ENCODE results near the gene UQCRFS1. TPM values are rescaled to one million over a fixed set of nuclear protein-coding genes. Genes with fewer than 3 reads are reported as not detected.

UQCRFS1 gene
- polyA plus RNA-seq, 4 donors, result 36.6 to 89.2 (median 80.4) TPM

DNA sequence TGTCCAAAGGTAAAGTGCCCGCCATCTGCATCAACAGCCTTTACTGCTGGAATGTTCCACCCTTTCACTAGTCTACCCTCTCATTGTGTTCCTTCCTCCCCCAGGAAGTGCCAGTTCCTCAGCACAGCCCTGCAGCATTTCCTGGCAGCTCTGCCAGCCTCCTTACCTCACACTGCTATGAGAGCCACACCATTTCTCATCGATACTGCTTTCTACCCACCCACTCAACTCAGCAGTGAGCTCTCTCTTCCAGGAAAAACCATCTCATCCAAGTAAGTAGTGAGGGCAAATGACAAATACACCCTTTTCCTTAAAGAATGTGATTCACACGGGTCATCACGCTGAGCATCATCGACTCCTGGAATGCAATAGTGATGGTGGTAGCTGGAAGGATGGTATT lies 19.8 kb downstream of the UQCRFS1 start:
- Histone ChIP-seq H3K4me1 (ENCODE audit: control insufficient read depth in 3 of 3, insufficient read depth in 2 of 3, low read depth in 1 of 3, low read length in 2 of 3) (no peaks in the 10 kb centered on the region), H3K27ac (ENCODE audit: low read depth in 1 of 3, low read length in 2 of 3) (no peak overlapping the region), H3K4me3 (ENCODE audit: low read depth in 1 of 3, low read length in 3 of 3) (no peak overlapping the region), H3K9me3 (ENCODE audit: control insufficient read depth in 2 of 2, insufficient read depth in 1 of 2, low read depth in 1 of 2, low read length in 1 of 2) (no peaks in the 10 kb centered on the region), H3K36me3 (ENCODE audit: control insufficient read depth in 3 of 3, insufficient read depth in 2 of 3, low read depth in 1 of 3, low read length in 3 of 3) (no peaks in the 10 kb centered on the region), H3K27me3 (ENCODE audit: control insufficient read depth in 3 of 3, insufficient read depth in 3 of 3, low read length in 3 of 3) (no peaks in the 10 kb centered on the region)
- 69 to 84% (median 80%) methylated on average over 5 of the region's 5 CpGs for WGBS, 3 donors
- FAIRE-seq (no peak), DNase-seq (no peak)

- FAIRE-seq (no peak), DNase-seq (no peak)
- Histone ChIP-seq H3K9me3 (ENCODE audit: control insufficient read depth in 2 of 2, insufficient read depth in 1 of 2, low read depth in 1 of 2, low read length in 1 of 2) (no peaks in the 10 kb centered on the region), H3K4me3 (ENCODE audit: low read depth in 1 of 3, low read length in 3 of 3) (no peak overlapping the region), H3K36me3 (ENCODE audit: control insufficient read depth in 3 of 3, insufficient read depth in 2 of 3, low read depth in 1 of 3, low read length in 3 of 3) (no peaks in the 10 kb centered on the region), H3K27ac (ENCODE audit: low read depth in 1 of 3, low read length in 2 of 3) (no peak overlapping the region), H3K4me1 (ENCODE audit: control insufficient read depth in 3 of 3, insufficient read depth in 2 of 3, low read depth in 1 of 3, low read length in 2 of 3) (no peaks in the 10 kb centered on the region), H3K27me3 (ENCODE audit: control insufficient read depth in 3 of 3, insufficient read depth in 3 of 3, low read length in 3 of 3) (no peaks in the 10 kb centered on the region)
- WGBS, 3 donors, result 32 to 83% (median 48%) methylated on average over 8 of the region's 8 CpGs
Measured at GRCh38 chr19:29191005-29191404, 21.9 kb downstream of the UQCRFS1 start.

DNA sequence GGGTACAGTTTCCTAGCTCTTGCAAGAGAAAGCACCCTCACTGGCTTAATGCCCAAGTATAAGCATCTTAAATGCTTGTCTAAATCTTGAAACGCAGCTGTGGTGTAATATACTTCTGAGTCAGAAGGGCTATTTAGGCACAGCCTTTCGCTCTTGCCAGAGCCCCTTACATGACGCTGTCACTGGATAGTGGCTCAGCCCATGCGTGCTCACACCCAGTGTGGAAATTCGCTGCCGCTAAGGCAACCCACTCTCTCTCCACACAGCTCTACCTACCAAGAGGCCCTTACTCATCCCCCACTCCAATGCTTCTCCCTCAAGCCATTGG lies 24.0 kb downstream of the UQCRFS1 start:
- no peaks in the 10 kb centered on the region for H3K9me3 ChIP-seq (ENCODE audit: control insufficient read depth in 2 of 2, insufficient read depth in 1 of 2, low read depth in 1 of 2, low read length in 1 of 2)
- H3K27ac ChIP-seq (ENCODE audit: low read depth in 1 of 3, low read length in 2 of 3), result no peak overlapping the region
- no peaks in the 10 kb centered on the region for H3K27me3 ChIP-seq (ENCODE audit: control insufficient read depth in 3 of 3, insufficient read depth in 3 of 3, low read length in 3 of 3)
- FAIRE-seq, result no peak
- 66 to 90% (median 83%) methylated on average over 6 of the region's 6 CpGs for WGBS, 3 donors
- H3K4me1 ChIP-seq (ENCODE audit: control insufficient read depth in 3 of 3, insufficient read depth in 2 of 3, low read depth in 1 of 3, low read length in 2 of 3), result no peaks in the 10 kb centered on the region
- H3K36me3 ChIP-seq (ENCODE audit: control insufficient read depth in 3 of 3, insufficient read depth in 2 of 3, low read depth in 1 of 3, low read length in 3 of 3), result no peaks in the 10 kb centered on the region
- DNase-seq, result no peak
- no peak overlapping the region for H3K4me3 ChIP-seq (ENCODE audit: low read depth in 1 of 3, low read length in 3 of 3)

GRCh38 chr19:29188289-29189032 lies 24.5 kb downstream of the UQCRFS1 start:
- H3K4me3 ChIP-seq (ENCODE audit: low read depth in 1 of 3, low read length in 3 of 3), result no peak overlapping the region
- 67 to 78% (median 75%) methylated on average over 10 of the region's 10 CpGs for WGBS, 3 donors
- FAIRE-seq (no peak), DNase-seq (no peak)
- H3K9me3 ChIP-seq (ENCODE audit: control insufficient read depth in 2 of 2, insufficient read depth in 1 of 2, low read depth in 1 of 2, low read length in 1 of 2), result no peaks in the 10 kb centered on the region
- H3K27ac ChIP-seq (ENCODE audit: low read depth in 1 of 3, low read length in 2 of 3), result no peak overlapping the region
- H3K36me3 ChIP-seq (ENCODE audit: control insufficient read depth in 3 of 3, insufficient read depth in 2 of 3, low read depth in 1 of 3, low read length in 3 of 3), result no peaks in the 10 kb centered on the region
- H3K4me1 ChIP-seq (ENCODE audit: control insufficient read depth in 3 of 3, insufficient read depth in 2 of 3, low read depth in 1 of 3, low read length in 2 of 3), result no peaks in the 10 kb centered on the region
- H3K27me3 ChIP-seq (ENCODE audit: control insufficient read depth in 3 of 3, insufficient read depth in 3 of 3, low read length in 3 of 3), result no peaks in the 10 kb centered on the region

DNA sequence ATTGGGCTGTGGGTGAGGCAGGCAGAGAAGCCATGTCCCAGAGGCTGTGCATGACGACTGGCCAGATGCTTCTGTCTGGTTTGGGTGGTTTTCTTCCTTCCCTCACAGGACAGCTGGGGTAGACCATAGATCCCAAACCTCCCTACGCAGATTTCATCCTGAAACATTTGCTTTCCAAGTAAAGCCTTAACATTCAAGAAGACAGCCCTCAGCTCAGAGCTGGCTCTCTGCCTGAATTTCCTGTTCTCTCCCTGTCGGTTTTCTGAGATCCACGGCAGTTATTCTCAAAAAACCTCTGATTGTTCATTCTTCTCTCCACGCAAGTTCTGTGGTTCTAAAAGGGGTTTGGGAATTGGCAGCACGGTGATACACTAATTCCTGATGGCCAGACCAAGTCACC lies 25.3 kb downstream of the UQCRFS1 start:
- Histone ChIP-seq H3K36me3 (ENCODE audit: control insufficient read depth in 3 of 3, insufficient read depth in 2 of 3, low read depth in 1 of 3, low read length in 3 of 3) (no peaks in the 10 kb centered on the region), H3K9me3 (ENCODE audit: control insufficient read depth in 2 of 2, insufficient read depth in 1 of 2, low read depth in 1 of 2, low read length in 1 of 2) (no peaks in the 10 kb centered on the region), H3K27me3 (ENCODE audit: control insufficient read depth in 3 of 3, insufficient read depth in 3 of 3, low read length in 3 of 3) (no peaks in the 10 kb centered on the region), H3K27ac (ENCODE audit: low read depth in 1 of 3, low read length in 2 of 3) (no peak overlapping the region), H3K4me3 (ENCODE audit: low read depth in 1 of 3, low read length in 3 of 3) (no peak overlapping the region), H3K4me1 (ENCODE audit: control insufficient read depth in 3 of 3, insufficient read depth in 2 of 3, low read depth in 1 of 3, low read length in 2 of 3) (no peaks in the 10 kb centered on the region)
- WGBS, 3 donors, result 74 to 77% (median 75%) methylated on average over 6 of the region's 6 CpGs
- no peak for DNase-seq
- no peak for FAIRE-seq

GRCh38 chr19:29185427-29185826 lies 27.5 kb downstream of the UQCRFS1 start:
- H3K36me3 ChIP-seq (ENCODE audit: control insufficient read depth in 3 of 3, insufficient read depth in 2 of 3, low read depth in 1 of 3, low read length in 3 of 3), result no peaks in the 10 kb centered on the region
- no peaks in the 10 kb centered on the region for H3K4me1 ChIP-seq (ENCODE audit: control insufficient read depth in 3 of 3, insufficient read depth in 2 of 3, low read depth in 1 of 3, low read length in 2 of 3)
- H3K27me3 ChIP-seq (ENCODE audit: control insufficient read depth in 3 of 3, insufficient read depth in 3 of 3, low read length in 3 of 3), result no peaks in the 10 kb centered on the region
- FAIRE-seq, result no peak
- H3K27ac ChIP-seq (ENCODE audit: low read depth in 1 of 3, low read length in 2 of 3), result no peak overlapping the region
- H3K9me3 ChIP-seq (ENCODE audit: control insufficient read depth in 2 of 2, insufficient read depth in 1 of 2, low read depth in 1 of 2, low read length in 1 of 2), result no peaks in the 10 kb centered on the region
- no peak overlapping the region for H3K4me3 ChIP-seq (ENCODE audit: low read depth in 1 of 3, low read length in 3 of 3)
- no peak for DNase-seq
- WGBS, 3 donors, result 46 to 63% (median 62%) methylated on average over 6 of the region's 6 CpGs

GRCh38 chr19:29176981-29177754 lies 35.8 kb downstream of the UQCRFS1 start:
- Histone ChIP-seq H3K27me3 (ENCODE audit: control insufficient read depth in 3 of 3, insufficient read depth in 3 of 3, low read length in 3 of 3) (no peaks in the 10 kb centered on the region), H3K9me3 (ENCODE audit: control insufficient read depth in 2 of 2, insufficient read depth in 1 of 2, low read depth in 1 of 2, low read length in 1 of 2) (peaks cover 0 to 3% of the 10 kb centered on the region in 2 donors), H3K36me3 (ENCODE audit: control insufficient read depth in 3 of 3, insufficient read depth in 2 of 3, low read depth in 1 of 3, low read length in 3 of 3) (no peaks in the 10 kb centered on the region), H3K27ac (ENCODE audit: low read depth in 1 of 3, low read length in 2 of 3) (no peak overlapping the region), H3K4me3 (ENCODE audit: low read depth in 1 of 3, low read length in 3 of 3) (no peak overlapping the region), H3K4me1 (ENCODE audit: control insufficient read depth in 3 of 3, insufficient read depth in 2 of 3, low read depth in 1 of 3, low read length in 2 of 3) (no peaks in the 10 kb centered on the region)
- 70 to 81% (median 71%) methylated on average over 2 of the region's 2 CpGs for WGBS, 3 donors
- FAIRE-seq (no peak), DNase-seq (no peak)

DNA sequence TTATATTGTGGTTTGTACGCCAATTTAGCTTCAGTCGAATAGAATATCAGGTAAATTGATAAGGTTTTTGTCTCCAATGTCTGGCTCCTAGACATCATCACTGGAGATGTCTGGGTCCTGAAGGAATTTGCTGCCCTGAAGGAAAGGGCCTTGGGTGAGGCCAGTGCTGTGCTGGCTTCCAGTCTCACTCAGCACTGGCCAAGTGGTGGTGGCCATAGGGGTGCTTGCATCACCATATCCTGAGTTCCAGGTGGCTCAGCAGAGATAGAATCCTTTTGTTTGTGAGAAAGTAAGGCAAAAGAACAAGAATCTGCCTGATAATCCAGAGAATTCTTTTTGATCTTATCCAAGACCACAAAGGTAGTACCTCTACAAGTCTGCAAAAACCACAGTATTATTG lies 39.1 kb downstream of the UQCRFS1 start:
- Histone ChIP-seq H3K27ac (ENCODE audit: low read depth in 1 of 3, low read length in 2 of 3) (no peak overlapping the region), H3K36me3 (ENCODE audit: control insufficient read depth in 3 of 3, insufficient read depth in 2 of 3, low read depth in 1 of 3, low read length in 3 of 3) (no peaks in the 10 kb centered on the region), H3K4me3 (ENCODE audit: low read depth in 1 of 3, low read length in 3 of 3) (no peak overlapping the region), H3K9me3 (ENCODE audit: control insufficient read depth in 2 of 2, insufficient read depth in 1 of 2, low read depth in 1 of 2, low read length in 1 of 2) (peaks cover 0 to 3% of the 10 kb centered on the region in 2 donors), H3K4me1 (ENCODE audit: control insufficient read depth in 3 of 3, insufficient read depth in 2 of 3, low read depth in 1 of 3, low read length in 2 of 3) (no peaks in the 10 kb centered on the region), H3K27me3 (ENCODE audit: control insufficient read depth in 3 of 3, insufficient read depth in 3 of 3, low read length in 3 of 3) (no peaks in the 10 kb centered on the region)
- WGBS, 3 donors, result 63 to 94% (median 76%) methylated on average over 2 of the region's 2 CpGs
- DNase-seq (no peak), FAIRE-seq (no peak)
